HG02943 (cell line): ENCODE measurements around the gene RALGPS1.

Experiments used
- ATAC-seq: cut with Tn5 transposase; IDR thresholded peaks from one replicate; pipeline ENCODE4 v1.9.1; 2021; ENCODE audit warnings: mild to moderate bottlenecking, low read depth, moderate library complexity; ENCODE audit not compliant: unreplicated experiment

RALGPS1 gene

GRCh38 chr9:127112735-127113161 is 198.2 kb downstream of the RALGPS1 start:
- no peak for ATAC-seq

DNA sequence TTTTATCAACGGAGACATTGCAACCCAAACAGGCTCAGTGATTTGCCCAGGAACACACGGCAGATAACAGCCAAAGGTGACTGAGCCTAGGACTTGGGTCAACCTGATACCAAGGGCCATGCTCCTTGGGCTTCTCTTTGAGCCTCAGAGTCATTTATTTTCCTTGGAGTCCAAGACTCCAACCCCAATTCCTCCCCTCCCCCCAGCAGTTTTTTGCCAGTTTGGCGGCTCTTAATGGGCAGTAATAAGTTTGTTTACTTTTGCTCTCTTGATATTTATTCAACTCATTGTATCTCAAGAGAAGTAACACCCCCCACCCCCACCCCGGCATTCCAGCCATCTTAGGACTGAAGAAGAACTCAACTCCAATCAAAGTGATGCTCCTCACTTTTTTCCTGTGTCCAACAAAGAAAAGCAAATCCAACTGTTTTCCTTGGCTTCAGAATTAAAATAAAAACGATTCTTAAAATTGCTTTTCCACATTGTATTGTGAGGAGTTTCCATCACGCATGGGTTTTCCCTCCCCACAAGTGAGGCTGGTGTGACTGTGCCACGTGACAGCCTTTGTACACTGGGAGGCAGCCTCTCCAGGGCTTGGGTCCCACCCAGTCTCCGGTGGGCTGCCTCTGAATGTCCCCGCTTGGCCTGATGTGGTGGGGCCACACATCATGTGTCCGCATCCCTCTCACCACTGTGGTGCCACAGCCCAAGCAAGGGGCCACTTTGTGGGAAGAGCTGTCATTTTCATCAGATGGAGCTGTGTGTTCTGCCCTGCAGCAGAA is 198.8 kb downstream of the RALGPS1 start:
- ATAC-seq, result no peak

DNA sequence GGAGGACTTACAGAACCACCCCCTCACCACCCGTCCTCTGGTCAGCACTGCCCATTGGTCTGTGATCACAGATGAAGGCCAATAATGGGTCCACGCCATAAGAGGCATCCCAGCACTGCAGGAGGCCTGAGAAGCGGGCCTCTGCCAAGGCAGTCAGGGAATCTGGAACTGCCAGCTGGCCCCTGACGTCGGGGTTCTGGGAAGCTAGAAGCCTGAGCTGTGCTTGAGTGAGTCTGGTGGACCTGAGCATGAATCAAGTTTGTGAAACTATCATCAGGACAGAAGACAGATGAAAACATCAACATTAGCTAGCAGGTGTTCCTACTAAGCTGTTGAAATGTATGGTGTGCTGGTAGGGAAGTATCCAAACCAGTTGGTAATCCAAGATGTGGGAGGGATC is 200.0 kb downstream of the RALGPS1 start:
- ATAC-seq, result no peak

- no peak for ATAC-seq
Measured at GRCh38 chr9:127116088-127116726, 201.6 kb downstream of the RALGPS1 start.

- no peak for ATAC-seq
Measured at GRCh38 chr9:127116957-127117356, 202.4 kb downstream of the RALGPS1 start.

- no peak for ATAC-seq
Measured at GRCh38 chr9:127117801-127118200, 203.2 kb downstream of the RALGPS1 start.

GRCh38 chr9:127118597-127119319 is 204.2 kb downstream of the RALGPS1 start:
- no peak for ATAC-seq

GRCh38 chr9:127119320-127119709 is 204.7 kb downstream of the RALGPS1 start:
- ATAC-seq, result no peak

DNA sequence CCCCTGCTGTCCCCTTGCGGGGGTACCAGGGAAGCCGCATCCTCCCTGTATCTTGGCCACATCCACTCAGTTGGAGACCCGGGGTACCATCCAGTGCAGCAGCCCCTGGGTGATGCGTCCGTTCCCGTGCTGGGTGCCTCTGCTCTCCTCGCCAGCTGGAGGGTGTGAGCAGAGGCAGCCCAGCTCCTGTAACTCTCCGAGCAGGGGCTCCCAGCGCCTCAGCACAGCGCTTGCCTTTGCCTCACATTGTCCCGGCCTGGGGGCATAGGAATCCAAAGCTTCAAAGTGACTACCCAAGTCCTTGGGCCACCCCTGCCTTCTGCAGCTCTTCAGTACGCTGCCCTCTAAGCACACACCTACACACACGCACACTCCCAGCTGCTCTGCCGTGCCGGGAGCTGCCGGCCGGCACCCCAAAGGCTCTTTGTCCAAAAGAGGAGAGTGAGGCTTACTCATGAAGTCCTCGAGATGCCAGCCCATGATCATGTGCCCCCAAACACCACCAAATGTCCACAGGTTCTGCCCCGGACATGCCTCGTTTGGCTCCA is 207.1 kb downstream of the RALGPS1 start:
- no peak for ATAC-seq

GRCh38 chr9:127122176-127123063 is 207.8 kb downstream of the RALGPS1 start, which contains the start of gene ANGPTL2:
TSS of gene ANGPTL2 (minus strand) at chr9:127122635. CDS start at chr9:127108731, 13,904 bp downstream.
- ATAC-seq, result no peak

DNA sequence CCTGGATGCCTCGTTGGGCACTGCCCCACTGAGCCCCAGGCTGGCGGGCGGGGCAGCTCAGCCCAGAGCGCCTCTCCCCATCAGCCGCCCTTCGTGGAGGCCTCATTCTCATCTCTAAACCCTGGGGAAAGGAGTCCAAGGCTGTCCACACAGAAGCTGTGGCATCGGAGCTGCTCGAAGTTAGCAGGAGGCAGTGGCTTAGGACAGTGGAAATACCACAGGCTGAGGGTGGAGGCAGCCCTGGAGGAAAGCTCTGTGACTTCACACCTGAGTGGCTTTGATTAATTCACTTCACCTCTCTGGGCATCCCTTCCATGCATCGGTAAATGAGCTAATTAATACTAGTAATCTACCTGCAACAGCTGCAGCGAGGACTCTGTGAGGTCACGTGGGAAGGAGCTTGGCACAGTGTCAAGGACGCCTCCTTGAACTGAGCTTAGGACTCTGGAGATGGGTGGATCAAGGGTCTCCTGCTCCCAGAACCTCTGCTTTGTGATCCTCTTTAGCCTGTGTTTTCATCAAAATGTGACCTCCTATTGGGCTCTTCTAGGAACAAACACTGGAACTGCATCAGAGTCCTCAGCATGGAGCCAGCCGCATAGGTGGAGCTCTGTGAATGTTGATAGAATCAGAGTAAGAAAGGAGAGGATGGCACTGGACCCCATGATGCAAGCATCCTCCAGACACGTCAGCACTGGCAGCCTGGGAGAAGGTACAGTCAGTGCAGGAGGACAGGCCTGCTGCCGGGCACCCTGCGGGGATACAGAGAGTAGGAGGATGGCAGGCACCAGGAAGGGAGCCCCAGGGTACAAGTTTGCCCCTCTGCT is 208.7 kb downstream of the RALGPS1 start:
- ATAC-seq, result no peak

DNA sequence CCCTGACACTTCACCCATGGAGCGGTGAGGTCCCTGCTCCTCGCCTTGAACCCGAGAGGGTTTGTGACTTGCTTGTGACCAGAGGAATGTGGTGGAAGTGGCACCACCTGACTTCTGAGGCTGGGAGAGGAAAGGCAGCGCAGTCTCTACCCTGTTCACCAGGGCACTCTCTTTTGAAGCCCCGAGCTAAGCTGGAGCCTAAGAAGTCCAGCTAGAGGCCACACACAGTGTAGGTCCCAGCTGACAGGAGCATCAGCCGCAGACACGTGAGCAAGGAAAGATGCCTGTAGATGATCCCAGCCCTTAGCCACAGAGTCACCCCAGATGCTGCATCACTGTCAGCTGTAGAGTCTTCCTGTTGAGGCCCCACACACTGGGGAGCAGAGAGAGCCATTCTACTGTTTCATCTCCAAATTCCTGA is 209.5 kb downstream of the RALGPS1 start:
- ATAC-seq, result no peak

DNA sequence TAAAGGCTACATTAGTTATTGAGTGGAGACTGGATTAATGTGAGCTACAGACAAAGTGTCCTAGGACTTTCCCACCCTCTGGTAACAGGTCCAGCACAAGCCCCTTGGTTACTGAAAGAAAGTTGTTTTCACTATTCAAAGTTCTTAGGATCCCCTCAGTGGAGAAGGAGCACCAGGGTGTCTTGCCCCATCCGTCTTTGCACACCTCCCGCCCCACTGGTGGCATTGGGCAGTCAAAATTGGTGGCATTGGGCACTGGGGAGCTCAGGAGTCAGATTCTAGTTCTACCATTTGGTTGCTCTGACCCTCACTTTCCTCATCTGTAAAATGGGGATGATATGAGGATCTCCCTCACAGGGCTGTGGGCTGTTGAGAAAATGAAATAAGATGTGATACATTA is 210.2 kb downstream of the RALGPS1 start:
- no peak for ATAC-seq

DNA sequence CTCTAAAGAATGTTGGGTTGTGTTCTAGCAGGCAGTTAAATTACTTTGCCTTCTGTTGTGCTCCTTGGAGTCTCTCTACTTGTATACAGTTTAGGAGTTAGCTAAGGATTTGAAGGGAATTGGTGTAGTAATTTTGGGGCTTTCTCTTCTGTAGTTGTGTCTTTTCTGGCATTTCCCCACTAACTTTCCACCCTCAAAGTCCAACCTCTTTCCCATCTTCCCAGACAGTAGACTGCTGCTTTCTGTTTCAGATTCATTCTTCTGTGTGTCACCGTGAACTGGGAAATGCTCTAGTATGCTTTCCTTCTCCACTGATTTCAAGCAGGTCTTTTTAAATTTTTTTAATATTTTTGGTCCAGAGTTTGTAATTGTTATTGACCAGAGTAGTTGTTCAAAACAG is 212.4 kb downstream of the RALGPS1 start:
- no peak for ATAC-seq

DNA sequence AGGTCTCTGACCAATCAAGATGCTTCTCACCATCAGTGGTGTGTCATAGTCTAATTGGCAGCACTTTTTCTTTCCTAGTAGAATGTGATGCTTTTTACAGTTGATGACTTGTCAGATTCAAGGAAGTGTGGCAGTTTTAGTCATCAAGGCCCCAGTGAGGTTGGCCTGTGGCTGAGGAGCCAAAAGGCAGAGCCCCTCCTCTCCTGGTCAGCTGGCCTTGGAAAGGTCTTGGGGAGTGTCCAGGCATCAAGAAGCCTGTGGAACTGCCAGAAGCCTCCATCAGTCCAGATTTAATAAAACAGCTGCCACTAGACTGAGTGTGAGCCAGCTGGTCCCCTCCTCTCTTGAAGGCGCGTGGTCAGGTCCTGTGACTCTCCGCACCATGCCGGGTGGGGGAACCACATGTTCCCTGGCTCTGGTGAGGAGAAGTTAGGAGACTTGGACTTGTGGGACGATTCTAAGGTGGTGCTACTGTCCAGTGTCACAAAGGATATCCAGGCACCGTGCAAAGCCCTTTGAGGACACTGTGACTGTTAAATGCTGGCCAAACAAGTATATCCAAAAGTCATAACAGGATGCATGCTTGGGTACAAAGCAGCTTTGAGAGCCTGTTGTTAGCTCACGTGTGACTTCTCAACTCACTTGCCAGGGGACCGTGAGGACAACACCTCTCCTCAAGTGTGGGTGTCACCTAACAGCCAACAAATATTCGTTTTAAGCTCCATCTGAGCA is 213.9 kb downstream of the RALGPS1 start:
- no peak for ATAC-seq

GRCh38 chr9:127129073-127129717 is 214.6 kb downstream of the RALGPS1 start:
- ATAC-seq, result no peak

- no peak for ATAC-seq
Measured at GRCh38 chr9:127129718-127130085, 215.1 kb downstream of the RALGPS1 start.

DNA sequence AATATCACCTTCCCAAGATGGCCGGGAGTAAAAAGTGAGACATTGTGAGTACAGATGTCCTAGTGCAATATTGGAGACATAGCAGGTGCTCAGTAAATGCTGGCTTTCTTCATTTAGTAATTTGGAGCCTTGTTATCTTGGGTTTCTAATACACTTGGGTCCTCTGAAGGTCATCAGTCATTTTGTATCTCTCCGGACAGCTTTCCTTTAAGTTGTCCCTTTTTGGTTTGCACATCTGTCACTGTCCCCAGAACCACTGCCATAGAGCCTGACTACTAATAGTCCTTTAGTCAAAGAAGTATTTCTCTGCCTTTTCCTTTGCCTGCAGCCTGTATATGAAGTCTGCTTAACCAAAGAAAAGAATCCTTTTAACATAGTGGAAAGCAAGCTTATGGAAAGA is 215.7 kb downstream of the RALGPS1 start:
- no peak for ATAC-seq
